NB4 (cell line): Measurements from ENCODE around the gene SIAH3.

Experiments
- DNase-seq: peaks from one replicate; pipeline ENCODE4 v3.0.0; 2010; ENCODE audit warnings: low read depth
- H3K4me3 ChIP-seq: one replicate; pipeline ENCODE4 v1.5.1; 2011; ENCODE audit warnings: mild to moderate bottlenecking, low read depth, low read length, moderate library complexity
- MYC ChIP-seq: IDR thresholded peaks from 2 replicates; pipeline ENCODE4 v1.6.1; 2011; ENCODE audit warnings: low read depth, low read length
- POLR2A ChIP-seq: IDR thresholded peaks from 2 replicates; pipeline ENCODE4 v1.6.1; 2011; ENCODE audit warnings: mild to moderate bottlenecking; ENCODE audit not compliant: insufficient read length; ENCODE audit errors: extremely low read depth
- TF ChIP-seq, protein P1 (sequence below): IDR thresholded peaks from 2 replicates; pipeline ENCODE4 v1.6.1; 2011; ENCODE audit warnings: low read depth, low read length
- TF ChIP-seq, protein P2 (sequence below): IDR thresholded peaks from one replicate; pipeline ENCODE4 v1.5.1; 2012; ENCODE audit warnings: low read depth, low read length

Gene SIAH3

DNA sequence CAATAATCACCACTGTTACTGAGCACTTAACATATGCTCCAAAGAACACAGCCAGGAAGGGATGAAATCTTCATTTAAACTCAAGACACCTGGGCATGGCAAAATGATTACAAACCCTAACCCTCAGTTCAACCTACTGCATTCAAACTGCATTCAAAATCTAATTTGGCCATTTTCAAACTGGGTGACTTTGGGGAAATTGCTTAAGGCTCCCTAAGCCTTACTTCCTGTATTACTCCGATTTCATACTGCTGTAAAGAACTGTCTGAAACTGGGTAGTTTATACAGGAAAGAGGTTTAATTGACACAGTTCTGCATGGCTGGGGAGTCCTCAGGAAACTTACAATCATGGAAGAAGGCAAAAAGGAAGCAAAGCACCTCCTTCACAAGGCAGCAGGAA is 99.0 kb downstream of the SIAH3 start:
- no peak for TF ChIP-seq POLR2A
- TF ChIP-seq, protein P1, sequence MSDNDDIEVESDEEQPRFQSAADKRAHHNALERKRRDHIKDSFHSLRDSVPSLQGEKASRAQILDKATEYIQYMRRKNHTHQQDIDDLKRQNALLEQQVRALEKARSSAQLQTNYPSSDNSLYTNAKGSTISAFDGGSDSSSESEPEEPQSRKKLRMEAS: no peak
- TF ChIP-seq, protein P2, sequence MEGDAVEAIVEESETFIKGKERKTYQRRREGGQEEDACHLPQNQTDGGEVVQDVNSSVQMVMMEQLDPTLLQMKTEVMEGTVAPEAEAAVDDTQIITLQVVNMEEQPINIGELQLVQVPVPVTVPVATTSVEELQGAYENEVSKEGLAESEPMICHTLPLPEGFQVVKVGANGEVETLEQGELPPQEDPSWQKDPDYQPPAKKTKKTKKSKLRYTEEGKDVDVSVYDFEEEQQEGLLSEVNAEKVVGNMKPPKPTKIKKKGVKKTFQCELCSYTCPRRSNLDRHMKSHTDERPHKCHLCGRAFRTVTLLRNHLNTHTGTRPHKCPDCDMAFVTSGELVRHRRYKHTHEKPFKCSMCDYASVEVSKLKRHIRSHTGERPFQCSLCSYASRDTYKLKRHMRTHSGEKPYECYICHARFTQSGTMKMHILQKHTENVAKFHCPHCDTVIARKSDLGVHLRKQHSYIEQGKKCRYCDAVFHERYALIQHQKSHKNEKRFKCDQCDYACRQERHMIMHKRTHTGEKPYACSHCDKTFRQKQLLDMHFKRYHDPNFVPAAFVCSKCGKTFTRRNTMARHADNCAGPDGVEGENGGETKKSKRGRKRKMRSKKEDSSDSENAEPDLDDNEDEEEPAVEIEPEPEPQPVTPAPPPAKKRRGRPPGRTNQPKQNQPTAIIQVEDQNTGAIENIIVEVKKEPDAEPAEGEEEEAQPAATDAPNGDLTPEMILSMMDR: no peak
- no peak for TF ChIP-seq MYC
- H3K4me3 ChIP-seq: no peak overlapping the region
- peak; percentile 46 for DNase-seq

DNA sequence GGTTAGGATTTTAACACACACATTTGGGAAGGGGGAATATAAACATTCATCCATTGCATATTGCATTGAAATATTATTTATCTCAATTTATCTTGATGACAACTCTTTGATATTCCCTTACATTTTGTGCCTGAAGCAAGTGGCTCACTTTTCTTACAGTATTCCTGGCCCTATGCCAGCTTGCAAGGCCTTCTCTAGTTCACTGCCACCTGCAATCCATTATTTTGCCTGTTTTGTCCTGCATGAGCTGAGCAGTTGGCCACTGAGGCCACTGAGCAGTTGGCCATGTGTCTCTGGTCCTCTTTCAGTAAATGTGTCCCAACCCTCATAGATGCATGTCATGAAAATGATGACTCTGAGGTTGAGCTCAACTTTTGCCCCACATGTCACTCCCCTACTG is 99.7 kb downstream of the SIAH3 start:
- H3K4me3 ChIP-seq: no peak overlapping the region
- no peak for DNase-seq
- TF ChIP-seq, protein P2: no peak
- TF ChIP-seq MYC (no peak), POLR2A (no peak)
- TF ChIP-seq, protein P1: no peak

DNA sequence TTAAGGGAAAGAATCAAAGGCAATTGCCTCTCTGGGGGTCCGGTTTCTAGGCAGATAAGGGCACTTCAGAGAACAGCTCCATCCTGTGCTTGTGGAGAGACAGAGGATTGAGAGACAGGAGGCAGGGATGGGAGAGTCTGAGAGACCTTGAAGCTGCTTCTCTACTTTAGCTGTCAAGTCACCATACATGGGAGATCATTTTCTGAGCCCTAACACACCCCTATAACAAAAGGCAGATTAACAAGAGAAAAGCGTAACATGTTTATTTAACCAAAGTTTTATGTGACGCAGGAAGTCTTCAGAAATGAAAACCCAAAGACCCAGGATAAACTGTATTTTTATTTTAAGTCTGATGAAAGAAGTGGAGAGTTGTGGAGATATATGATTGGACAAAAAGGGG is 101.0 kb downstream of the SIAH3 start:
- TF ChIP-seq MYC (no peak), POLR2A (no peak)
- TF ChIP-seq, protein P1: no peak
- TF ChIP-seq, protein P2: no peak
- DNase-seq: no peak
- no peak overlapping the region for H3K4me3 ChIP-seq

DNA sequence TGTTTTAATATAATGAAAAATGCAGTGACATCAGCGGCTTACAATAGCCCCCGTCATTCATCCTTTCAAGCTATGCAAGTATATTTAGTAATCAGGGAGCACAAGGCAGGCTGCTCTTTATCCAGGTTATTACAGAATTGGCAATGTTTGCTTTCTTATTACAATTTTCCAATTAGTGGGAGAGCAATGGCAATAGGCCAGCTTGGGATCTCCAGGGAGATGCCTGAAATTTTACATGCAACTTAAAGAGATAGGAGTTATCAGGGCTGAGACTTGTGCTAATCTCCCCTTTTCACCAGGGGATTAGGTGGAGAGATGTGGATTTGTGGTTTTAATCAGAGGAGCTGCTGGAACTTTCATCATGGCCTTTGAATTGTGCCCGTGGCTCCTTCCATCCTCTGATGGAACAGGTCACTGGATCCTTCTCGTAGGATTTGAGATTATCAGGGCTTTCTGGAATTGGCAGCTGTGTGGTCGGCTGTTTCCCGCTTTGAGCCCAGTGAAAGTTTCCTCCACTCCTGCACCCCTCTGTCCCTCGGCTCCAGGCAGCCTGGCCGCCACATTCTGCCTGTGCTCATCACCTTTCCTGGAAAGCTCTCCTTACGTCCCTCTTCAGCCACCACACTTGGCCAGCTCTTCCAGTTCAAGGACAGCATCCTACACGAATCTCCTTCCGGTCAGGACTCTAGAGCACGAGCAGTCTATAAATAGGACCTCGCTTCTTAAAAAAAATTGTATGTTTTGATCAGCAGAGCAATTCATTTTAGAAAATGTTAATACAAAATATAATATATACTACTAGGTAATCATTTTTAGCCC is 102.4 kb downstream of the SIAH3 start:
- TF ChIP-seq, protein P2: no peak
- TF ChIP-seq MYC (no peak), POLR2A (no peak)
- TF ChIP-seq, protein P1: no peak
- DNase-seq: no peak
- no peak overlapping the region for H3K4me3 ChIP-seq

DNA sequence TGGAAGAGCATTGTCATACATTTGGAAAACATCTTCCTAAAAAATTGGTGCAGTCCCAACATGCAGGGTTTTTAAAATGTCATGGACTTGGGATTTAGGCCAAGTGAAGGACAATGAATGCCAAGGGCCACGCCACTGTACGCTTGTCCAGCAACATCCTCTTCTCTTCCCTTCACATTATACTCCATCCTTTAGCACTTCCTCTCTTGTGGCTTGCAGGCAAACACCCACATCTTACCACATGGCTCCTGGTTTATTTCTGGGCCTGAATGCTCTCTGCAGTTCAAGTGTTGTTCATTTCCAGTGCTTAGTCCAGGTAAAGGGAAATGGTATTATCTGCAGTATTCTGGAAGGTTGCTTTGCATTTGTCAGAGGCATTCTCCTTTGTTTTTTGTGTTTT is 104.5 kb downstream of the SIAH3 start:
- TF ChIP-seq, protein P2: no peak
- TF ChIP-seq MYC: peak; percentile 76; the same call in 1 of the 2 replicates
- no peak for TF ChIP-seq POLR2A
- TF ChIP-seq, protein P1: peak; percentile 80

More for the DNA sequence above, 104.5 kb downstream of the SIAH3 start:
- H3K4me3 ChIP-seq: no peak overlapping the region
- peak; percentile 62 for DNase-seq
